Measurements from ENCODE around the gene TEDC1.

TEDC1 gene

DNA sequence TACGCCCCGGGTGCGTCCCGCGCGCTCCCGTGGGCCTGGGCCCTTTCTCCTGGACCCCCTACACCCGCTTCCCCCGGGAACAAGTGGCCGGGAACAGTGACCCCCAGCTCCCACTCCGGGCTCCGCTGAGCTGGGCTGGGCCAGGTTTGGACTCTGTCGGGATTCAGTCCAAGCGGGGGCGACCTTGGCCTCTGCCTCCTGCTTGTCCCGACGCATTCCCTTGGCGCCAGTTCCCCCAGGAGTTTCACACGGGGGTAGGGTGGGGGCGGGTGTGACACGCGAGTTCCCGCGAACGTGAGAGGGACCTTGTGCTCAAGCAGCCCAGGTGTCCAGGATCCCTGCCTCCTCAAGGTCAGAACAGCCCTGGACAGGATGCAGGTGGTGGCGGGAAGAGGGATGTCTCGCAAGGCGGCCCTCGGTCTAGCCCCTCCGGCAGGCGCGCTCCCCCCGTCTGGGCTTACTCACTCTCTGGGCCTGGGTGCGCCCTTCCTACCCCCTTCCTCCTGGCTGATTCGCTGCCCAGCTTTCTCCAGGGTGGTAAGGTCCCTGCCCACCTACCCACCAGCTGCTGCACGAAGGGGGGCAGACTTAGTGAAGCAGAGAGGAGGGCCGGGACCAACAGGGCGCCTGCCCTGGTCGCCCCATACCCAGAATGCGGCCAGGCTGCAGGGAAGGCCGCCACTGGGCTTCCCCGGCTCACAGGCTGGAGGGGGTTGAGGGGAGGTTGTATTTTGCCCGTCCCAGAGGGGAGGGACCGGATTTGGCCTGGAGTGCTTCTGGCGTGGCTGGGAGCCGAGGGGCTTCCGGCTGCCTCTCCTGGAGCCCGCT, 15.6 kb upstream of the TEDC1 start:
- H3K27ac ChIP-seq (ENCODE audit: low read depth, low read length): no peak overlapping the region

DNA sequence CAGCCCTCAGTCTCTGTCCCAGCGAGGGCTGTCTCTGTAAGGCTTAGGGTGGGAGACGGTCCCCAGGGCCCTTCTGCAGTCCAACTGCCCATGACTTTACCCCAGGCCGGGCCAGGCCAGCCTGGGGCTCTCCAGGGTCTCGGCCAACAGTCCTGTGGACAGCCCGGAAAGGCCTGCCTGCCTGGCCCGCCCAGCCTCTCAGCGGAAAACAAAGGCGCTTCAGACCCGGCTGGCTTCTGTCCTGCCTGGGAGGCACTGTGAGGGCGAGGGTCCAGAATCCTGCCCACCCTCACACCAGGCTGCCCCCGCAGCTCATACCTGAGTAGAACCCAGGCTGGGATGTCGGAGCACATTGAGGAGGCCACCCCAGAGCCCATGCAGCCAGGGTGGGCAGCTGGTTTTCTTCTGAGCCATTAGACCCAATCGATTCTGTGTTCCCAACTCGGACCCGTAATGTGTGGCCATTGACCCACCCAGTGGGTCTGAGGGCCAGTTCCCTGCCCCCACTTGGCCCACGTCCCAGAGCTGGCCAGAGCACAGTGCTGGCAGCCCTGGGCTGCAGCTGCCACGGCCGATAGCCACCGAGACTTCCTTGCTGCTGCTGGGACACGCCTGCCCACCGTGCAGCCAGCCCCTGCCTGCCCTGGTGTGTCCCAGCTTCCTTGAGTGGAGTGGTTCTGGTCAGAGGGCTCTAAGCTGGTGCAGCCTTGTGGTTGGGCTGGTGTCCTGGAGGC, 14.8 kb upstream of the TEDC1 start:
- Histone ChIP-seq H3K9me3 (ENCODE audit: control insufficient read depth, insufficient read depth, low read depth, low read length) (no peaks in the 10 kb centered on the region), H3K27me3 (ENCODE audit: control insufficient read depth, insufficient read depth, low read length) (peaks cover 66% of the 10 kb centered on the region), H3K4me1 (ENCODE audit: control insufficient read depth, insufficient read depth, low read length) (peaks cover 43% of the 10 kb centered on the region), H3K36me3 (ENCODE audit: control insufficient read depth, insufficient read depth, low read length) (no peaks in the 10 kb centered on the region), H3K27ac (ENCODE audit: low read depth, low read length) (no peak overlapping the region), H3K9ac (ENCODE audit: low read length) (peak overlapping the region; percentile 20), H3K4me3 (ENCODE audit: low read depth, low read length) (peak overlapping the region; percentile 73; the same call in 1 of the 2 replicates)

More for the DNA sequence above, 15.6 kb upstream of the TEDC1 start:
- Histone ChIP-seq H3K4me1 (ENCODE audit: control insufficient read depth, insufficient read depth, low read length) (peaks cover 39% of the 10 kb centered on the region), H3K36me3 (ENCODE audit: control insufficient read depth, insufficient read depth, low read length) (no peaks in the 10 kb centered on the region), H3K9ac (ENCODE audit: low read length) (peak overlapping the region; percentile 20), H3K4me3 (ENCODE audit: low read depth, low read length) (peak overlapping the region; percentile 73), H3K9me3 (ENCODE audit: control insufficient read depth, insufficient read depth, low read depth, low read length) (no peaks in the 10 kb centered on the region), H3K27me3 (ENCODE audit: control insufficient read depth, insufficient read depth, low read length) (peaks cover 59% of the 10 kb centered on the region)

DNA sequence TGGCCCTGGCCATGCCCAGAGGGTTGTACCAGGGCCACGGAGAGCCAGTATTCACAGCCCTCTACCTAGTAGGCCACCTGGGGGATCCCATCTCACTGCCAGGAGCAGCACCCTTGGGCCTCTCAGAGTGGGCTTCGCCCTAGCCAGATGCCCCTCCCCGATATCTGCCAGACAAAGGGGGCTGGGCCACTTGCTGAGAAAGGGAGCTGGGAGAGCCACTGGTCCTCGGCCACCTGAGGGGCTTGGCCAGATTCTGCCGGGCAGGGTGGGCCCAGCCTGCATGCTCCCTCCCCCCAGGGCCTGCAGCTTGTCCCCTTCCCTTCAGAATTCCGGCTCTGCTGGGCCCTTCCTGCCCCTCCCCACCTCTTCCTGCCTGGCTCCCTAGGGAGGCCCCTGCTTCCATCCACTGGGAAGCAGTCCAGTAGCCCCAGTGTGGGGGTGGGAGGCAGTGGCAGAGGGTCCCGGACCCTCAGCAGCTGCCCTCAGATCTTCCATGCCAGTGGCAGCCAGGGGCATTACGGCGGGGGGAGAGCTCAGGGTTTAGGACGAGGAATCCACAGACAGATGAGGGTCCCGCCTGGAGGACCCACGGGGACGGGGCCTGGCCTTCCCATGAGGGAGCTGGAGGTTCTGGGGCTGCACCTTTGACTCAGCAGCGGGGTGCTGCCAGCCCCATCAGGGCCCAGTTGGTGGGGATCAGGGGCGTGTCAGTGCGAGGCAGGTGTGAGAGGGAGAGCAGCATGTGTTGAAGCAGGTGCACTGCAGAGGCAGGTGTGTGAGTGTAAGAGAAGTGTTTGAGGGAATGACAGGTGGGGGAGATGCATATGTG, 14.0 kb upstream of the TEDC1 start:
- peak overlapping the region; percentile 73; the same call in 1 of the 2 replicates for H3K4me3 ChIP-seq (ENCODE audit: low read depth, low read length)
- H3K9ac ChIP-seq (ENCODE audit: low read length): no peak overlapping the region
- peaks cover 49% of the 10 kb centered on the region for H3K4me1 ChIP-seq (ENCODE audit: control insufficient read depth, insufficient read depth, low read length)
- H3K9me3 ChIP-seq (ENCODE audit: control insufficient read depth, insufficient read depth, low read depth, low read length): no peaks in the 10 kb centered on the region
- no peak overlapping the region for H3K27ac ChIP-seq (ENCODE audit: low read depth, low read length)
- H3K36me3 ChIP-seq (ENCODE audit: control insufficient read depth, insufficient read depth, low read length): no peaks in the 10 kb centered on the region
- peaks cover 73% of the 10 kb centered on the region for H3K27me3 ChIP-seq (ENCODE audit: control insufficient read depth, insufficient read depth, low read length)

DNA sequence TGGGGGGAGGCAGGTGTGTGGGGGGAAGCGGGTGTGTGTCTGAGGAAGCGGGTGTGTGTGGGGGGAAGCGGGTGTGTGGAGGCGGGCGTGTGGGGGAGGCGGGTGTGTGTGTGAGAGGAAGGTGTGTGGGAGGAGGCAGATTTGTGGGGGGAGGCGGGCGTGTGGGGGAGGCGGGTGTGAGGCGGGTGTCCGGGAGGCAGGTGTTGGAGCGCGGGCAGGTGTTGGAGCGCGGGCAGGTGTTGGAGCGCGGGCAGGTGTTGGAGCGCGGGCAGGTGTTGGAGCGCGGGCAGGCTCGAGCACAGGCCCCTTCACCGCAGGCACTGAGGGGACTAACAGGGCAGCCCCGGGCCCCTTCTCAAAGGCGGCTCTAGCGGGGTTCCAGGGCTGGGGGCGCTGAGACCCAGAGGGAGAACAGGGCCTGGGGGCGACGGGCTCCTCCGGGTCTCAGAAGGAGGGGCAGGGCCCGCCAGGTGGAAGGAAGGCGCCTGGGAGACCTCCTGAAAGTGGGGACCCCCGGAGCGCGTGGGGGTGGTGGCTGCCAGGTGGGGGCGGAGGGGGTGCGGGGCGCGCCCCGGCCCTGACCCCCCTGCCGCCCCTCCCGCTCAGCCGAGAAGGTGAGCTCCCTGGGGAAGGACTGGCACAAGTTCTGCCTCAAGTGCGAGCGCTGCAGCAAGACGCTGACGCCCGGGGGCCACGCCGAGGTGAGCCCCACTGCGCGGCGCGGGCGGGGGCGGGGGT, 13.2 kb upstream of the TEDC1 start:
- Histone ChIP-seq H3K27ac (ENCODE audit: low read depth, low read length) (no peak overlapping the region), H3K4me3 (ENCODE audit: low read depth, low read length) (peak overlapping the region; percentile 40), H3K9me3 (ENCODE audit: control insufficient read depth, insufficient read depth, low read depth, low read length) (no peaks in the 10 kb centered on the region), H3K9ac (ENCODE audit: low read length) (no peak overlapping the region), H3K36me3 (ENCODE audit: control insufficient read depth, insufficient read depth, low read length) (no peaks in the 10 kb centered on the region), H3K4me1 (ENCODE audit: control insufficient read depth, insufficient read depth, low read length) (peaks cover 53% of the 10 kb centered on the region), H3K27me3 (ENCODE audit: control insufficient read depth, insufficient read depth, low read length) (peaks cover 80% of the 10 kb centered on the region)

DNA sequence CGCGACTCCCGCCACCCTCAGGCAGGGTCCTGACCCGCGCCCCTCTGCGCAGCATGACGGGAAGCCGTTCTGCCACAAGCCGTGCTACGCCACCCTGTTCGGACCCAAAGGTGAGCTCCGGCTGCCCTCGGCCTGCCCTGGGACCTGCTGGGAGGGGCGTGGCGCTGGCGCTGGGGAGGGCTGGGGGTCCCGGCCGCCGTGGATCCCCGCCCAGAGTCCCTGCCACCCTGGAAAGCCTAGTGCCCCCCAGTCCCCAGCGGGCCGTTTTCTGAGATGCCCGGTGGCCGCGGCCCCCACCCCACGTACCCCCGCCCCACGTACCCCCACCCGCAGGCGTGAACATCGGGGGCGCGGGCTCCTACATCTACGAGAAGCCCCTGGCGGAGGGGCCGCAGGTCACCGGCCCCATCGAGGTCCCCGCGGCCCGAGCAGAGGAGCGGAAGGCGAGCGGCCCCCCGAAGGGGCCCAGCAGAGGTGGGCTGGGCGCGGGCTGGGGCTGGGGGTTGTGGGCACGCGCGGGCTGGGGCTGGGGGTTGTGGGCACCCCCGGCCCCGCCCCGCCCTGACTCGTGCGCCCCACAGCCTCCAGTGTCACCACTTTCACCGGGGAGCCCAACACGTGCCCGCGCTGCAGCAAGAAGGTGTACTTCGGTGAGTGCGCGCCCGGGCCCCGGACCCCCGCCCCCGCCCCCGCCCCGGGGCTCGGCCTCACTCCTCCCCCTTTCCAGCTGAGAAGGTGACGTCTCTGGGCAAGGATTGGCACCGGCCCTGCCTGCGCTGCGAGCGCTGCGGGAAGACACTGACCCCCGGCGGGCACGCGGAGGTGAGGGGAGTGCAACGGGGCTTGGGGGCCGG, 12.4 kb upstream of the TEDC1 start:
- Histone ChIP-seq H3K27me3 (ENCODE audit: control insufficient read depth, insufficient read depth, low read length) (peaks cover 88% of the 10 kb centered on the region), H3K9ac (ENCODE audit: low read length) (no peak overlapping the region), H3K36me3 (ENCODE audit: control insufficient read depth, insufficient read depth, low read length) (no peaks in the 10 kb centered on the region), H3K27ac (ENCODE audit: low read depth, low read length) (no peak overlapping the region), H3K4me3 (ENCODE audit: low read depth, low read length) (peak overlapping the region; percentile 46), H3K9me3 (ENCODE audit: control insufficient read depth, insufficient read depth, low read depth, low read length) (no peaks in the 10 kb centered on the region), H3K4me1 (ENCODE audit: control insufficient read depth, insufficient read depth, low read length) (peaks cover 49% of the 10 kb centered on the region)

DNA sequence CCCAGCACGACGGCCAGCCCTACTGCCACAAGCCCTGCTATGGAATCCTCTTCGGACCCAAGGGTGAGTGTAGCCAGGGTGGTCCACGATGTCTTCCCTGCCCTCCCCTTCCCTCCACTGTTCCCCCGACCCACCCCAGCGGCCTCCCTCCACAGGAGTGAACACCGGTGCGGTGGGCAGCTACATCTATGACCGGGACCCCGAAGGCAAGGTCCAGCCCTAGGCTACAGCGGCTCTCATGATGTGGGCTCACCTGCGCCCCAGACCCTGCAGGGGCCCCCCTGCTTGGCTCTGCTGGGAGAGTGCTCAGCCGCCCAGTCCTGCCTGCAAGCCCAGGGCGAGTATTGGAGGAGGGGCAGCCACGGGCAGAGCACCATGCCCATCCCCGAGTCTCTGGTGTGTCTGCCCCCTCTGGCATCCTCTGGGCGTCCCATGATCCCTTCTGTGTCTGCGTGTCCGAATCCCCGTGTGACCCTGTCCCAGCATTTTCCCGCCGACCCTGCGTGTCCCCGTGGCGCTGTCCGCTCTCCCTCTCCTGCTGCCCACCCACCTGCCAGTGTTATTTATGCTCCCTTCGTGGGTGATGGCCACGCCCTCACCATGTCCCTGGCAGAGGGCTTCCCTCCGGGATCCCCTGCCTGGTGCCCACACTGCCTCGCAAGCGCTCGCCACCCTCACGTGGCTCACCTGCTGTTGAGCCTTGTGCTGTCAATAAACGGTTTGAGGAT, 11.5 kb upstream of the TEDC1 start:
- Histone ChIP-seq H3K27me3 (ENCODE audit: control insufficient read depth, insufficient read depth, low read length) (peaks cover 98% of the 10 kb centered on the region), H3K36me3 (ENCODE audit: control insufficient read depth, insufficient read depth, low read length) (no peaks in the 10 kb centered on the region), H3K9me3 (ENCODE audit: control insufficient read depth, insufficient read depth, low read depth, low read length) (no peaks in the 10 kb centered on the region), H3K4me1 (ENCODE audit: control insufficient read depth, insufficient read depth, low read length) (peaks cover 47% of the 10 kb centered on the region), H3K27ac (ENCODE audit: low read depth, low read length) (no peak overlapping the region), H3K4me3 (ENCODE audit: low read depth, low read length) (peak overlapping the region; percentile 46), H3K9ac (ENCODE audit: low read length) (no peak overlapping the region)

DNA sequence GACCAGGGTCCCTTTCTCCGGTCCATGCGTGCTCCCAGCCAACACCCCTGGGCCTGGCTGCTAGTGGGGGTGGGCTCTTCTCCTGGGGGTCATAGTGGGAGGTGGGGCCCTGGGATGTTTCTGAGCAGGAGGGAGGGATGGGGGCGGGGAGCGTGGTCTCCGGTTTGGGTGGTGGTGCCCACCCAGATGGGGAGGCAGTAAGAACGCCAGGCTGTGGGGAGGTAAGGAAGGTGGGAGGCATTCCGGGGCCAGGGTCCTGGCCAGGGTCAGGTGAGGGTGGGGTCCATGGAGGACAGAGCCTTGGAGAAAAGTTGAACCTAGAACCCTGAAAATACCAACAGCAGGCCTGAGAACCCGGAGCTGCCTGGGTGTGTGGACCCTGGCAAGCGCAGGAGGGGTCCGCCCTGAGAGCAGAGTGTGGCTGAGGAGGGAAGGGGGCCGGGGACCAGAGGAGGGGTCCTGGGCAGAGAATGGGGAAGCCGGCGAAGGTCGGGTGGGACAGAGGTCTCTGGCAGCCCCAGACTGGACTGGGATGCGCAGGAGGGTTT, 10.8 kb upstream of the TEDC1 start:
- Histone ChIP-seq H3K27ac (ENCODE audit: low read depth, low read length) (no peak overlapping the region), H3K4me1 (ENCODE audit: control insufficient read depth, insufficient read depth, low read length) (peaks cover 46% of the 10 kb centered on the region), H3K9me3 (ENCODE audit: control insufficient read depth, insufficient read depth, low read depth, low read length) (no peaks in the 10 kb centered on the region), H3K27me3 (ENCODE audit: control insufficient read depth, insufficient read depth, low read length) (peaks cover 98% of the 10 kb centered on the region), H3K36me3 (ENCODE audit: control insufficient read depth, insufficient read depth, low read length) (no peaks in the 10 kb centered on the region), H3K4me3 (ENCODE audit: low read depth, low read length) (no peak overlapping the region), H3K9ac (ENCODE audit: low read length) (no peak overlapping the region)

DNA sequence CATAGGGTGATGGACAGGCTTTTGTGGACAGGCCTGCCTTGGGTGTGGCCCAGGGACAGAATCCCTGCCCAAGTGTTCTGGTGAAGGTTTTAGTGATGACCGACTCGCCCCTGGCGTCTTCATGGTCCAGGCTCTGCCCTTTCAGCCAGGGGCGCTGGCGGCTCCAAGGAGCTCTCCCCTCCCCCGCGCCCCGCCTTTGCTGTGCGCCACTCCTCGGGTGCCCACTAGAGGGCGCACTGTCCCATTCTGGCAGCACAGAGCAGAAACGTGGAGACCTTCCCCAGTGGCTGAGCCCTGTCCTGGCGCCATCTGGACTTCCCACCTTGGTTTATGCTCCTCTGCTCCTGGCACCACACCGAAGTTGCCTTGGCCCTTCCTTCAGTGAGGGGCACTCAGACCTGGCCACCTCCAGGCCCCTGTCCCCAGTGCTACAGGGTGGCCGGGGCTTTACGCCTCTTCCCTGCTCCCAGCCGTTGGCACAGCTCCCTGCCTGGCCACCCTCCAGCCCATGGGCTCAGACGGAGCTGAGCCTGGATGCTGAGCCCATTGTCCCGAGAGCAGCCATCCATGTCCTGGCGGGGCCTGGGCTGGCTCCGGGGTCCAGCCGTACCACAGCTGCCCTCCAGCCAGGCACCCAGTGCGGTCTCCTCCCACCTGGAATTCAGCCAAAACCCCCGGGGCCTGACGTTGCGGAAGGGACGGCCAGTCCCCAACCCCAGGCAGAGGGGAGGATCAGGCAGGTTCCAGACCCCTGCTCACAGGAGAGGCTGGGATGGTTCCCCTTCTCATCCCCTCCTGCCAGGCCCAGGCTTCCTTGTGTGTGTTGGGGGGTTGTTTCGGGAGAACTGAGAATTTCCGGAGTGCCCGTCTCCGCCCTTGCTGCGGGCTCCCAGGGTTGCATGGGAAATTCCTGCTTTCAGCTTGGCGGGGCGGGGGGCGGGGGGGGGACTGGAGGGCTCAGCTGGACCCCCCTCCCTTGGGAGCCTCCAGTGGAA, 9.9 kb upstream of the TEDC1 start:
- Histone ChIP-seq H3K4me1 (ENCODE audit: control insufficient read depth, insufficient read depth, low read length) (peaks cover 44% of the 10 kb centered on the region), H3K9me3 (ENCODE audit: control insufficient read depth, insufficient read depth, low read depth, low read length) (no peaks in the 10 kb centered on the region), H3K4me3 (ENCODE audit: low read depth, low read length) (peak overlapping the region; percentile 47), H3K27me3 (ENCODE audit: control insufficient read depth, insufficient read depth, low read length) (peaks cover 98% of the 10 kb centered on the region), H3K9ac (ENCODE audit: low read length) (peak overlapping the region; percentile 64), H3K36me3 (ENCODE audit: control insufficient read depth, insufficient read depth, low read length) (no peaks in the 10 kb centered on the region), H3K27ac (ENCODE audit: low read depth, low read length) (peak overlapping the region; percentile 7; the same call in 1 of the 2 replicates)

Data from HUES6 (cell line).